GM23248 (cell line): Measurements from ENCODE around the gene MYO7B. TPM values are rescaled to one million over a fixed set of nuclear protein-coding genes. Genes with fewer than 3 reads are reported as not detected.

ENCODE experiments used
- DNase-seq: peaks from one replicate; pipeline ENCODE4 v3.0.0-alpha.2; 2015
- H2AFZ ChIP-seq: fragments of 200-600 bp; sonication (generic); 2 replicates; pipeline ENCODE4 v1.6.1; 2016; ENCODE audit warnings: antibody characterized with exemption
- H3F3A ChIP-seq: fragments of 200-600 bp; sonication (generic); 2 replicates; pipeline ENCODE4 v1.6.1; 2016; ENCODE audit warnings: mild to moderate bottlenecking, antibody characterized with exemption, mixed run types; ENCODE audit not compliant: insufficient read depth
- H3K27ac ChIP-seq: fragments of 200-600 bp; sonication (generic); 2 replicates; pipeline ENCODE4 v1.5.1; 2016; ENCODE audit warnings: mild to moderate bottlenecking
- H3K27me3 ChIP-seq: fragments of 200-600 bp; sonication (generic); replicated peaks from 2 replicates; pipeline ENCODE4 v1.6.1; 2016; ENCODE audit warnings: mild to moderate bottlenecking; ENCODE audit not compliant: insufficient read depth
- H3K36me3 ChIP-seq: fragments of 200-600 bp; sonication (generic); 2 replicates; pipeline ENCODE4 v1.6.1; 2016; ENCODE audit warnings: low read depth, mild to moderate bottlenecking
- H3K4me1 ChIP-seq: fragments of 200-600 bp; sonication (generic); 2 replicates; pipeline ENCODE4 v1.6.1; 2016; ENCODE audit warnings: mild to moderate bottlenecking; ENCODE audit not compliant: insufficient read depth
- H3K4me2 ChIP-seq: fragments of 200-600 bp; sonication (generic); one replicate; pipeline ENCODE4 v1.6.1; 2016; ENCODE audit warnings: mild to moderate bottlenecking; ENCODE audit not compliant: unreplicated experiment
- H3K4me3 ChIP-seq: fragments of 200-600 bp; sonication (generic); 2 replicates; pipeline ENCODE4 v1.5.1; 2016; ENCODE audit warnings: mild to moderate bottlenecking
- H3K79me2 ChIP-seq: fragments of 200-600 bp; sonication (generic); 2 replicates; pipeline ENCODE4 v1.6.1; 2016; ENCODE audit warnings: mild to moderate bottlenecking; ENCODE audit not compliant: insufficient read depth
- H3K9ac ChIP-seq: fragments of 200-600 bp; sonication (generic); 2 replicates; pipeline ENCODE4 v1.6.1; 2016; ENCODE audit warnings: mild to moderate bottlenecking
- H3K9me2 ChIP-seq: fragments of 200-600 bp; sonication (generic); 2 replicates; pipeline ENCODE4 v1.6.1; 2016; ENCODE audit warnings: mixed run types, mild to moderate bottlenecking, moderate library complexity; ENCODE audit not compliant: insufficient read depth
- H3K9me3 ChIP-seq: fragments of 200-600 bp; sonication (generic); one replicate; pipeline ENCODE4 v1.6.1; 2017; ENCODE audit warnings: low read depth
- H4K20me1 ChIP-seq: fragments of 200-600 bp; sonication (generic); 2 replicates; pipeline ENCODE4 v1.6.0; 2016; ENCODE audit not compliant: insufficient read depth
- EZH2 ChIP-seq: fragments of 200-600 bp; sonication (generic); IDR thresholded peaks from 2 replicates; pipeline ENCODE4 v1.6.1; 2018; ENCODE audit warnings: antibody characterized with exemption, mild to moderate bottlenecking; ENCODE audit not compliant: insufficient read depth, poor library complexity, severe bottlenecking
- EZH2phosphoT487 ChIP-seq: fragments of 200-600 bp; sonication (generic); IDR thresholded peaks from 2 replicates; pipeline ENCODE4 v1.6.1; 2018; ENCODE audit warnings: antibody characterized with exemption, moderate library complexity, mild to moderate bottlenecking, low read depth; ENCODE audit not compliant: insufficient read depth
- WGBS, 2 experiments: methylation state at CpG; one replicate each; pipeline ENCODE4 v1.1.6; 2015 to 2017; ENCODE audit warnings: low lambda C conversion rate in 2 of 2, low coverage in 1 of 2; ENCODE audit errors: missing lambda C conversion rate in 2 of 2; 5-methylcytosine and 5-hydroxymethylcytosine counted together
- in situ Hi-C: fragments of 300-500 bp; cut with MboI; formaldehyde crosslinking; loops from 2 replicates; pipeline ENCODE4 v1.15.0; 2020
- polyA plus RNA-seq: library from polyadenylated mRNA; unstranded; fragments of >200 nt; fragmentation: Nextera tagmentation; extraction: Ambion mirVana; gene quantifications from 2 replicates; pipeline ENCODE4 v1.2.1, GENCODE V29; 2016
- total RNA-seq: library from RNA; depleted of rRNA; stranded (reverse); fragments of >200 nt; shearing (Covaris generic); gene quantifications from 2 replicates; pipeline ENCODE4 v1.2.3, GENCODE V29; 2014

MYO7B gene
- total and polyA plus RNA-seq, 2 experiments from 2014 or later: not detected

- Histone ChIP-seq H3K9ac (no peak overlapping the region), H3K4me2 (no peak overlapping the region), H3K4me3 (no peak overlapping the region), H3K4me1 (peaks cover 10% of the 10 kb centered on the region; the same call in 1 of the 2 replicates), H3K27me3 (peaks cover 14% of the 10 kb centered on the region; the same call in 1 of the 2 replicates), H2AFZ (no peak overlapping the region), H3K9me2 (no peaks in the 10 kb centered on the region), H3K27ac (no peak overlapping the region), H3K36me3 (no peaks in the 10 kb centered on the region), H3K79me2 (no peaks in the 10 kb centered on the region), H3K9me3 (no peaks in the 10 kb centered on the region), H3F3A (peaks cover 12% of the 10 kb centered on the region; the same call in 1 of the 2 replicates), H4K20me1 (no peaks in the 10 kb centered on the region)
- WGBS, 2 experiments: 92 to 94% methylated on average over 5 to 6 of the region's 6 CpGs
- DNase-seq: no peak
- in situ Hi-C loops: no loop called here
- TF ChIP-seq EZH2phosphoT487: no peak
- no peak for TF ChIP-seq EZH2
Measured at GRCh38 chr2:127678991-127679390, 143.5 kb downstream of the MYO7B start.

GRCh38 chr2:127679680-127680361, 144.3 kb downstream of the MYO7B start:
- Histone ChIP-seq H3K9me3 (no peaks in the 10 kb centered on the region), H3F3A (peaks cover 7% of the 10 kb centered on the region; the same call in 1 of the 2 replicates), H3K27me3 (peaks cover 14% of the 10 kb centered on the region; the same call in 1 of the 2 replicates), H3K9ac (no peak overlapping the region), H3K9me2 (no peaks in the 10 kb centered on the region), H3K79me2 (no peaks in the 10 kb centered on the region), H3K4me2 (no peak overlapping the region), H3K4me1 (0 out of 2 replicates have a peak, but pooled peaks cover 7% of the 10 kb centered on the region), H4K20me1 (no peaks in the 10 kb centered on the region), H3K27ac (no peak overlapping the region), H3K36me3 (no peaks in the 10 kb centered on the region), H3K4me3 (no peak overlapping the region), H2AFZ (no peak overlapping the region)
- no peak for TF ChIP-seq EZH2phosphoT487
- TF ChIP-seq EZH2: no peak
- in situ Hi-C loops: no loop called here
- WGBS, 2 experiments: 86 to 88% methylated on average over 15 of the region's 15 CpGs
- DNase-seq: no peak

DNA sequence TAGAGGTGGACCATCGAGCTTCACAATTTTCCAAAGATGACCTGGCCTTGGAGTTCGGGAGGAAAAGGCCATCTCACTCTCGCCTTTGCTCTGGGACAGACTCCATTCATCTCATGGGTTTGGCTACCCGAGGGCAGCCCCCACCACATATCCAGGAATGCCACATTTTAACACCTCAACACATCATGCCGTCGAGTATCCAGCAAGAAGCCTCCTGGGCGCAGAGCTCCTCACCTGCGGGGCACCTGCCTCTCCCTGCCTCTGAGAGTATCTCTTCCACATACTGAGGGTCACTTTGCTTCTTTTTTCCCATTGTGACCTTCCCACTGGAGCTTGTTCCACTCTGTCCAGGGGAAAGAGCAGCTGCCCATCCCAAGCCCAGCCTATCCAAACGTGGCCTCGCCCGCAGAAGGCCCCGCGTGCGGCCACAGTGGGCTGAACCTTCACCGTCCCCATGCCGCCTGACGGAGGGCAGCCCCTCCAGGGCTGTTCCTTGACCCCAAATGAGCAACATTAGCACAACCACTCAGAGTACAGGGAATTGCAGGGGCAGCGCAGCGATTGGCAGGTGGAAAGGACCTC, 145.3 kb downstream of the MYO7B start:
- H3K79me2 ChIP-seq: no peaks in the 10 kb centered on the region
- H3K27ac ChIP-seq: no peak overlapping the region
- WGBS, 2 experiments: 80 to 84% methylated on average over 18 to 19 of the region's 19 CpGs
- peaks cover 14% of the 10 kb centered on the region; the same call in 1 of the 2 replicates for H3K27me3 ChIP-seq
- H3K36me3 ChIP-seq: no peaks in the 10 kb centered on the region
- H3K9me3 ChIP-seq: no peaks in the 10 kb centered on the region
- in situ Hi-C loops: no loop called here
- H3F3A ChIP-seq: peaks cover 7% of the 10 kb centered on the region; the same call in 1 of the 2 replicates
- no peak overlapping the region for H3K9ac ChIP-seq
- H3K4me2 ChIP-seq: no peak overlapping the region
- no peaks in the 10 kb centered on the region for H4K20me1 ChIP-seq
- 0 out of 2 replicates have a peak, but pooled peaks cover 6% of the 10 kb centered on the region for H3K4me1 ChIP-seq
- no peak overlapping the region for H3K4me3 ChIP-seq
- no peaks in the 10 kb centered on the region for H3K9me2 ChIP-seq
- TF ChIP-seq EZH2 (no peak), EZH2phosphoT487 (no peak)
- no peak for DNase-seq
- H2AFZ ChIP-seq: no peak overlapping the region

GRCh38 chr2:127681288-127681804, 145.9 kb downstream of the MYO7B start:
- no peak for TF ChIP-seq EZH2
- no peak for TF ChIP-seq EZH2phosphoT487
- Histone ChIP-seq H3K4me3 (no peak overlapping the region), H3K27ac (no peak overlapping the region), H3K4me1 (0 out of 2 replicates have a peak, but pooled peaks cover under 1% of the 10 kb centered on the region), H4K20me1 (no peaks in the 10 kb centered on the region), H3K36me3 (no peaks in the 10 kb centered on the region), H3K79me2 (no peaks in the 10 kb centered on the region), H2AFZ (peak overlapping the region; percentile 46), H3F3A (peaks cover 4% of the 10 kb centered on the region; the same call in 1 of the 2 replicates), H3K9me3 (no peaks in the 10 kb centered on the region), H3K9me2 (no peaks in the 10 kb centered on the region), H3K9ac (no peak overlapping the region), H3K27me3 (peaks cover 14% of the 10 kb centered on the region; the same call in 1 of the 2 replicates), H3K4me2 (no peak overlapping the region)
- 45 to 52% methylated on average over 25 of the region's 25 CpGs for WGBS, 2 experiments
- peak; percentile 30 for DNase-seq
- in situ Hi-C loops: no loop called here
